MM.1S (cell line): ENCODE data around the gene TTC7B.

Experiments
- EZH2 ChIP-seq: fragments of 300-600 bp; sonication (generic); optimal IDR thresholded peaks from 2 replicates; pipeline ENCODE3; 2017; ENCODE audit warnings: low read depth, mild to moderate bottlenecking, antibody characterized with exemption, low read length, mixed read lengths
- EZH2phosphoT487 ChIP-seq: fragments of 300-600 bp; sonication (generic); IDR thresholded peaks from 2 replicates; pipeline ENCODE4 v1.6.1; 2018; ENCODE audit warnings: antibody characterized with exemption, low read length
- TF ChIP-seq, protein P1 (sequence below): fragments of 300-600 bp; sonication (generic); IDR thresholded peaks from 2 replicates; pipeline ENCODE4 v1.5.1; 2016; ENCODE audit warnings: antibody characterized with exemption, low read length, mixed read lengths

DNA sequence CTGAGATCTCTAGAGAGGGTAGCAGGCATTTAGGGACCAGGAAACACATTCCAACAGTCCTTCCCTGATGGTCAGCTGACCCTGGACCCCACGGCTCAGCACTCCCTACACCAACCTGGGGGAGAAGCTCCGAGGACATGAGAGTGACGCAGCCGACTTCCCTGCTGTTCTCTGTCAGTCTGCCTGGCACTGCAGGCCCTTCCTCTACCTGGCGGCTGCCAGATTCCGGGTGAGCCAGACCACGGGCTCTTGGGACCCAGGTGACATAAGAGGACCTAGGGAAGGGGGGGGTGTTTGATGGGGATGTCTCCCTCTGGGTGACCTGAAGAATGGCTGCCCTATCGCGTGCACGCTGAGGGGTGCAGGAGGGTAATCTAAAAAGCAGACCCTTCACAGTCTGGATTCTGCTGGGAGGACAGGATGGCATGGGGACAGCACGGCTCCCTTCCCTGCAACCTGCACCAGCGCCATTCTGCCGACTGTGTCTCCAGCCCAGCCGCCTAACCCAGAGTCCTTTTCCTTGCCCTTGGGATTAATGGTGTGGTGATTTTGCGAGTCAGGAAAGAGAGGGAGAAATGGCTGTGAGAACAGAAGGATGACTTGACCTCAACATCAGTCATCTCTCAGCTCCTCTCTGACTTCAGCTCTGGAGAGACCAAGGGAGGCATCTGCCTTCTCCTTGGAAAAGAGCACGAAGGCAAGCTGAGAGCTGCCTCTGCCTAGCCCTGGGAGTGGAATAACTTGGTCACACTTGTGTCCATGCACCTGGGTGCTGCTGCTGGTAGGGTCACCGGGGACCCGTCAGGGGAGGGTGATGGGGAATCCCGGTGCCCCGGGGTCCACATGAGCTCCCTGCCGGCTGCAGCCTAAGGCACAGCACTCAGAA, 260.9 kb downstream of the TTC7B start:
- TF ChIP-seq, protein P1, sequence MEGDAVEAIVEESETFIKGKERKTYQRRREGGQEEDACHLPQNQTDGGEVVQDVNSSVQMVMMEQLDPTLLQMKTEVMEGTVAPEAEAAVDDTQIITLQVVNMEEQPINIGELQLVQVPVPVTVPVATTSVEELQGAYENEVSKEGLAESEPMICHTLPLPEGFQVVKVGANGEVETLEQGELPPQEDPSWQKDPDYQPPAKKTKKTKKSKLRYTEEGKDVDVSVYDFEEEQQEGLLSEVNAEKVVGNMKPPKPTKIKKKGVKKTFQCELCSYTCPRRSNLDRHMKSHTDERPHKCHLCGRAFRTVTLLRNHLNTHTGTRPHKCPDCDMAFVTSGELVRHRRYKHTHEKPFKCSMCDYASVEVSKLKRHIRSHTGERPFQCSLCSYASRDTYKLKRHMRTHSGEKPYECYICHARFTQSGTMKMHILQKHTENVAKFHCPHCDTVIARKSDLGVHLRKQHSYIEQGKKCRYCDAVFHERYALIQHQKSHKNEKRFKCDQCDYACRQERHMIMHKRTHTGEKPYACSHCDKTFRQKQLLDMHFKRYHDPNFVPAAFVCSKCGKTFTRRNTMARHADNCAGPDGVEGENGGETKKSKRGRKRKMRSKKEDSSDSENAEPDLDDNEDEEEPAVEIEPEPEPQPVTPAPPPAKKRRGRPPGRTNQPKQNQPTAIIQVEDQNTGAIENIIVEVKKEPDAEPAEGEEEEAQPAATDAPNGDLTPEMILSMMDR: no peak
- TF ChIP-seq EZH2: no peak
- no peak for TF ChIP-seq EZH2phosphoT487
